NB4 (cell line): Measurements from ENCODE around the gene NT5DC3.

Source experiments
- MAX ChIP-seq: IDR thresholded peaks from 2 replicates; pipeline ENCODE4 v1.6.1; 2011; ENCODE audit warnings: low read depth, low read length
- POLR2A ChIP-seq: IDR thresholded peaks from 2 replicates; pipeline ENCODE4 v1.6.1; 2011; ENCODE audit warnings: mild to moderate bottlenecking; ENCODE audit not compliant: insufficient read length; ENCODE audit errors: extremely low read depth
- TF ChIP-seq, protein P1 (sequence below): IDR thresholded peaks from one replicate; pipeline ENCODE4 v1.5.1; 2012; ENCODE audit warnings: low read depth, low read length

GRCh38 chr12:103883908-103884307 is 42.9 kb upstream of the NT5DC3 start:
- TF ChIP-seq, protein P1, sequence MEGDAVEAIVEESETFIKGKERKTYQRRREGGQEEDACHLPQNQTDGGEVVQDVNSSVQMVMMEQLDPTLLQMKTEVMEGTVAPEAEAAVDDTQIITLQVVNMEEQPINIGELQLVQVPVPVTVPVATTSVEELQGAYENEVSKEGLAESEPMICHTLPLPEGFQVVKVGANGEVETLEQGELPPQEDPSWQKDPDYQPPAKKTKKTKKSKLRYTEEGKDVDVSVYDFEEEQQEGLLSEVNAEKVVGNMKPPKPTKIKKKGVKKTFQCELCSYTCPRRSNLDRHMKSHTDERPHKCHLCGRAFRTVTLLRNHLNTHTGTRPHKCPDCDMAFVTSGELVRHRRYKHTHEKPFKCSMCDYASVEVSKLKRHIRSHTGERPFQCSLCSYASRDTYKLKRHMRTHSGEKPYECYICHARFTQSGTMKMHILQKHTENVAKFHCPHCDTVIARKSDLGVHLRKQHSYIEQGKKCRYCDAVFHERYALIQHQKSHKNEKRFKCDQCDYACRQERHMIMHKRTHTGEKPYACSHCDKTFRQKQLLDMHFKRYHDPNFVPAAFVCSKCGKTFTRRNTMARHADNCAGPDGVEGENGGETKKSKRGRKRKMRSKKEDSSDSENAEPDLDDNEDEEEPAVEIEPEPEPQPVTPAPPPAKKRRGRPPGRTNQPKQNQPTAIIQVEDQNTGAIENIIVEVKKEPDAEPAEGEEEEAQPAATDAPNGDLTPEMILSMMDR, result no peak
- TF ChIP-seq POLR2A (no peak), MAX (no peak)
